ENCODE data around the gene INPP5D. TPM values are rescaled to one million over a fixed set of nuclear protein-coding genes. Genes with fewer than 3 reads are reported as not detected.

The INPP5D gene
- total RNA-seq, 1 experiment from 2014 or later = 12.7 TPM

GRCh38 chr2:233217892-233218377, 157.8 kb downstream of the INPP5D start:
- H4K8ac ChIP-seq (replicated peaks; ENCODE audit: insufficient read length, low read depth, low read length) = no peak overlapping the region
- no peak overlapping the region for H4K5ac ChIP-seq (ENCODE audit: insufficient read length, low read depth, low read length)
- H2AFZ ChIP-seq (ENCODE audit: low read length) = no peak overlapping the region
- H3K27me3 Mint-ChIP-seq (ENCODE audit: low read depth) = peaks cover 2% of the 10 kb centered on the region
- no peak overlapping the region for H3K4ac ChIP-seq (ENCODE audit: low read depth, low read length)
- no peaks in the 10 kb centered on the region for H3K79me2 ChIP-seq (ENCODE audit: insufficient read depth, low read length)
- no peak overlapping the region for H3K56ac ChIP-seq (ENCODE audit: insufficient read length, low read depth, low read length)
- no CpG with 5 or more reads among the region's 8 CpGs for WGBS (ENCODE audit: extremely low coverage, insufficient read length, low lambda C conversion rate)
- H3K79me1 ChIP-seq (ENCODE audit: insufficient read depth, low read depth, low read length, poor library complexity, severe bottlenecking) = no peaks in the 10 kb centered on the region
- no peak overlapping the region for H2AK5ac ChIP-seq (ENCODE audit: insufficient read length, low read length)
- no peaks in the 10 kb centered on the region for H3K36me3 Mint-ChIP-seq (ENCODE audit: insufficient read depth in 1 of 3, low read depth in 3 of 3)
- H2BK15ac ChIP-seq (ENCODE audit: low read depth, low read length) = no peak overlapping the region
- H3K4me2 ChIP-seq (ENCODE audit: insufficient read depth, insufficient read length, low read length) = no peak overlapping the region
- DNase-seq = no peak
- H3K14ac ChIP-seq (ENCODE audit: insufficient read depth, low read length) = no peak overlapping the region
- no peak overlapping the region for H3K4me3 Mint-ChIP-seq
- H3K23me2 ChIP-seq (ENCODE audit: insufficient read length, low read depth, low read length, poor library complexity, severe bottlenecking) = no peaks in the 10 kb centered on the region
- H3K9ac ChIP-seq (ENCODE audit: extremely low read depth, insufficient read length, low read length) = no peak overlapping the region
- no peak overlapping the region for H3K27ac ChIP-seq (ENCODE audit: insufficient read length, low read depth, low read length)
- H3K4me1 ChIP-seq (ENCODE audit: insufficient read depth, low read length) = no peaks in the 10 kb centered on the region
- no peak overlapping the region for H3T11ph ChIP-seq (ENCODE audit: low read length)
- no peaks in the 10 kb centered on the region for H3K9me3 ChIP-seq (ENCODE audit: control insufficient read depth, low read depth, low read length)
- no peak overlapping the region for H3K23ac ChIP-seq (ENCODE audit: insufficient read length, low read depth, low read length)
- no peak overlapping the region for H4K91ac ChIP-seq (ENCODE audit: insufficient read length, low read depth, low read length)
- no peak for TF ChIP-seq CTCF (conservative IDR thresholded peaks at IDR 0.05)
- no peak overlapping the region for H2BK120ac ChIP-seq (ENCODE audit: low read depth, low read length, poor library complexity, severe bottlenecking)
- H3K4me1 Mint-ChIP-seq = peaks cover 3 to 7% of the 10 kb centered on the region in 2 experiments; a peak in 3 of 4 replicates
- no peak overlapping the region for H2BK12ac ChIP-seq (ENCODE audit: insufficient read length, low read depth, low read length)
- no peaks in the 10 kb centered on the region for H4K20me1 ChIP-seq (ENCODE audit: control insufficient read depth, insufficient read depth, insufficient read length)
- no peak overlapping the region for H3K18ac ChIP-seq (ENCODE audit: insufficient read length, low read depth, low read length)
- H2BK5ac ChIP-seq (ENCODE audit: insufficient read length, low read length) = no peak overlapping the region
- H3K27ac Mint-ChIP-seq = no peak overlapping the region
- H2BK20ac ChIP-seq (ENCODE audit: low read depth, low read length, poor library complexity, severe bottlenecking) = no peak overlapping the region
- no peaks in the 10 kb centered on the region for H3K9me3 Mint-ChIP-seq
- H3K27me3 ChIP-seq (ENCODE audit: insufficient read depth, low read length) = no peaks in the 10 kb centered on the region
